Spleen (tissue), 11 donors: ENCODE measurements around the gene NDUFAF8. TPM values are rescaled to one million over a fixed set of nuclear protein-coding genes. Genes with fewer than 3 reads are reported as not detected.

Experiments
- DNase-seq: peaks from one replicate; pipeline ENCODE4 v3.0.0-alpha.2; 2020
- H3K27ac ChIP-seq, 8 donors: fragments of 200-600 bp; sonication (generic) in 7 of 8; 1 replicate in 4 of 8; 2 replicates in 4 of 8; pipeline versions ENCODE4 v1.5.0 to v1.8.0; 2016 to 2021; ENCODE audit warnings: inconsistent platforms in 4 of 8, mild to moderate bottlenecking in 4 of 8, moderate library complexity in 1 of 8
- H3K27me3 ChIP-seq, 7 donors: fragments of 200-600 bp; sonication (generic) in 6 of 7; replicated peaks in 1 of 7; 1 replicate in 4 of 7; 2 replicates in 3 of 7; pipeline versions ENCODE4 v1.5.0 to v1.8.0; 2016 to 2021; ENCODE audit warnings: inconsistent platforms in 3 of 7, mild to moderate bottlenecking in 1 of 7
- H3K36me3 ChIP-seq, 6 donors: fragments of 200-600 bp; sonication (generic) in 5 of 6; 1 replicate in 4 of 6; 2 replicates in 2 of 6; pipeline versions ENCODE4 v1.5.0 to v1.8.0; 2016 to 2021; ENCODE audit warnings: inconsistent platforms in 2 of 6
- H3K4me1 ChIP-seq, 6 donors: fragments of 200-600 bp; sonication (generic) in 5 of 6; 1 replicate in 3 of 6; 2 replicates in 3 of 6; pipeline versions ENCODE4 v1.5.0 to v1.8.0; 2016 to 2021; ENCODE audit warnings: inconsistent platforms in 3 of 6
- H3K4me3 ChIP-seq, 8 donors: fragments of 200-600 bp; sonication (generic) in 7 of 8; 1 replicate in 4 of 8; 2 replicates in 4 of 8; pipeline versions ENCODE4 v1.5.0 to v1.8.0; 2016 to 2021; ENCODE audit warnings: inconsistent platforms in 4 of 8, mild to moderate bottlenecking in 4 of 8, moderate library complexity in 2 of 8
- H3K9me3 ChIP-seq, 8 donors: fragments of 200-600 bp; sonication (generic) in 7 of 8; 1 replicate in 4 of 8; 2 replicates in 4 of 8; pipeline versions ENCODE4 v1.5.0 to v1.8.0; 2016 to 2021; ENCODE audit warnings: inconsistent platforms in 4 of 8
- CTCF ChIP-seq, 11 experiments: fragments of 200-600 bp in 7 of 11; fragments of 450-650 bp in 4 of 11; sonication (generic) in 4 of 11; IDR thresholded peaks in 8 of 11; conservative IDR thresholded peaks in 3 of 11; 1 replicate in 7 of 11; 2 replicates in 4 of 11; pipeline versions ENCODE4 v1.4.0 to v1.8.0; 2016 to 2021; ENCODE audit warnings: antibody characterized with exemption in 11 of 11, inconsistent platforms in 4 of 11, mild to moderate bottlenecking in 1 of 11
- POLR2A ChIP-seq, 3 donors: fragments of 450-650 bp; IDR thresholded peaks; one replicate each; pipeline ENCODE4 v1.5.1; 2017; ENCODE audit warnings: antibody characterized with exemption in 3 of 3, mild to moderate bottlenecking in 1 of 3
- POLR2AphosphoS5 ChIP-seq, 3 donors: sonication (generic); formaldehyde crosslinking; IDR thresholded peaks; one replicate each; pipeline ENCODE4 v1.5.1; 2017; ENCODE audit warnings: antibody characterized with exemption in 3 of 3
- WGBS, 5 donors: extraction: QIAGEN DNeasy Blood & Tissue Kit in 3 of 5; methylation state at CpG; one replicate each; pipeline versions ENCODE4 v1.1.5 to v1.1.7; 2013 to 2018; 5-methylcytosine and 5-hydroxymethylcytosine counted together
- intact Hi-C: fragments of 100-400 bp; cut with DNase I; formaldehyde crosslinking; loops from one replicate; pipeline ENCODE4 v1.15.0; 2023; ENCODE audit warnings: low total_unique reads
- polyA plus RNA-seq, 3 donors: library from polyadenylated mRNA; stranded (reverse); fragments of 200-250 nt; gene quantifications; one replicate each; pipeline ENCODE4 v1.2.1, GENCODE V29; 2013
- total RNA-seq, 7 donors: library from RNA; depleted of rRNA in 3 of 7; stranded (reverse); fragments of >200 nt in 3 of 7; fragmentation: NEBNext Ultra II Directional in 4 of 7; extraction: Animal tissue kit (Norgen Biotek cat#: 25700) in 4 of 7; gene quantifications; one replicate each; pipeline versions ENCODE4 v1.1.0 to v1.2.1, GENCODE V29; 2016 to 2021
- donor health status: healthy with polysubstance abuse.
- donor health status: DM: no; HTN: no; CAD: no; lungs with moderate emphysema.
- donor health status: DM: no; HTN: no; CAD: no.
- donor health status: Bipolar disorder and iron deficiency.
- donor health status: healthy.
- donor health status: DM: no; HTN: no; CAD: no.
- donor health status: DM: yes; HTN: yes; CAD: no.

NDUFAF8 gene
- total and polyA plus RNA-seq, 10 donors, result 22.0 to 57.6 (median 39.5) TPM

GRCh38 chr17:81289627-81290026, 50.5 kb downstream of the NDUFAF8 start:
- H3K4me1 ChIP-seq, result peaks cover 47 to 100% (median 79%) of the 10 kb centered on the region in 6 donors
- no peak overlapping the region for H3K4me3 ChIP-seq
- no peaks in the 10 kb centered on the region for H3K9me3 ChIP-seq
- 92 to 96% (median 95%) methylated on average over 21 of the region's 21 CpGs for WGBS, 5 donors
- H3K27me3 ChIP-seq, result no peaks in the 10 kb centered on the region
- intact Hi-C loops, result no loop called here
- no peak for DNase-seq
- H3K27ac ChIP-seq, result no peak overlapping the region
- peaks cover 0 to 58% (median 21%) of the 10 kb centered on the region in 6 donors for H3K36me3 ChIP-seq
- TF ChIP-seq POLR2A (IDR thresholded peaks at IDR 0.05) (no peak), POLR2AphosphoS5 (IDR thresholded peaks at IDR 0.05) (no peak), CTCF (IDR thresholded peaks at IDR 0.05 in 8 of 11, conservative IDR thresholded peaks at IDR 0.05 in 3 of 11) (no peak)

GRCh38 chr17:81290230-81290629, 51.1 kb downstream of the NDUFAF8 start:
- no peak overlapping the region for H3K27ac ChIP-seq
- H3K4me3 ChIP-seq, result no peak overlapping the region
- intact Hi-C loops, result no loop called here
- H3K27me3 ChIP-seq, result no peaks in the 10 kb centered on the region
- TF ChIP-seq CTCF (IDR thresholded peaks at IDR 0.05 in 8 of 11, conservative IDR thresholded peaks at IDR 0.05 in 3 of 11) (no peak), POLR2A (IDR thresholded peaks at IDR 0.05) (no peak), POLR2AphosphoS5 (IDR thresholded peaks at IDR 0.05) (no peak)
- peaks cover 0 to 56% (median 21%) of the 10 kb centered on the region in 6 donors for H3K36me3 ChIP-seq
- WGBS, 5 donors, result 93 to 96% (median 94%) methylated on average over 5 of the region's 5 CpGs
- DNase-seq, result no peak
- no peaks in the 10 kb centered on the region for H3K9me3 ChIP-seq
- H3K4me1 ChIP-seq, result peaks cover 43 to 95% (median 75%) of the 10 kb centered on the region in 6 donors

Other genes with a start within 250 kb of the NDUFAF8 start
- gene CHMP6, start 247.5 kb upstream of the NDUFAF8 start, total RNA-seq, result 10 to 100 TPM; 23.0 to 35.7 (median 31.5) TPM
- gene CHMP6, start 247.5 kb upstream of the NDUFAF8 start, polyA plus RNA-seq, result 10 to 100 TPM; 24.0 to 41.1 (median 25.4) TPM
- 10 to 100 TPM; 12.7 to 33.2 (median 23.4) TPM for gene BAIAP2, start 204.2 kb upstream of the NDUFAF8 start, total RNA-seq
- gene BAIAP2, start 204.2 kb upstream of the NDUFAF8 start, polyA plus RNA-seq, result 10 to 100 TPM in 1 of 3 donors, 1 to 10 TPM in 2; 2.8 to 11.8 (median 4.4) TPM
- gene PVALEF, start 73.8 kb upstream of the NDUFAF8 start, total RNA-seq, result not detected
- not detected for gene PVALEF, start 73.8 kb upstream of the NDUFAF8 start, polyA plus RNA-seq
- 10 to 100 TPM; 10.9 to 69.5 (median 23.2) TPM for gene AATK, start 73.1 kb upstream of the NDUFAF8 start, total RNA-seq
- 10 to 100 TPM in 1 of 3 donors, 1 to 10 TPM in 2; 2.5 to 17.4 (median 7.1) TPM for gene AATK, start 73.1 kb upstream of the NDUFAF8 start, polyA plus RNA-seq
- 10 to 100 TPM in 6 of 7 donors, 1 to 10 TPM in 1; 8.5 to 17.9 (median 12.0) TPM for gene CEP131, start 16.4 kb upstream of the NDUFAF8 start, total RNA-seq
- 10 to 100 TPM; 10.3 to 26.7 (median 20.5) TPM for gene CEP131, start 16.4 kb upstream of the NDUFAF8 start, polyA plus RNA-seq
- gene TEPSIN, start 263 bp upstream of the NDUFAF8 start, total RNA-seq, result 10 to 100 TPM; 62.3 to 88.8 (median 72.3) TPM
- gene TEPSIN, start 263 bp upstream of the NDUFAF8 start, polyA plus RNA-seq, result 10 to 100 TPM; 36.9 to 76.3 (median 57.9) TPM
- 100 to 1,000 TPM in 1 of 7 donors, 10 to 100 TPM in 6; 82.8 to 112 (median 95.0) TPM for gene SLC38A10, start 56.0 kb downstream of the NDUFAF8 start, total RNA-seq
- 10 to 100 TPM; 54.9 to 85.1 (median 71.4) TPM for gene SLC38A10, start 56.0 kb downstream of the NDUFAF8 start, polyA plus RNA-seq
- 10 to 100 TPM in 6 of 7 donors, 1 to 10 TPM in 1; 8.7 to 20.3 (median 14.9) TPM for gene BAHCC1, start 156.1 kb downstream of the NDUFAF8 start, total RNA-seq
- gene BAHCC1, start 156.1 kb downstream of the NDUFAF8 start, polyA plus RNA-seq, result 10 to 100 TPM in 1 of 3 donors, 1 to 10 TPM in 2; 1.7 to 10.2 (median 2.0) TPM